GM18526 (cell line): ENCODE data around the gene LIMA1.

Experiments used
- POLR2A ChIP-seq: IDR thresholded peaks from 3 replicates; pipeline ENCODE4 v1.6.1; 2011; ENCODE audit not compliant: insufficient read length; ENCODE audit errors: extremely low read depth

LIMA1 gene

DNA sequence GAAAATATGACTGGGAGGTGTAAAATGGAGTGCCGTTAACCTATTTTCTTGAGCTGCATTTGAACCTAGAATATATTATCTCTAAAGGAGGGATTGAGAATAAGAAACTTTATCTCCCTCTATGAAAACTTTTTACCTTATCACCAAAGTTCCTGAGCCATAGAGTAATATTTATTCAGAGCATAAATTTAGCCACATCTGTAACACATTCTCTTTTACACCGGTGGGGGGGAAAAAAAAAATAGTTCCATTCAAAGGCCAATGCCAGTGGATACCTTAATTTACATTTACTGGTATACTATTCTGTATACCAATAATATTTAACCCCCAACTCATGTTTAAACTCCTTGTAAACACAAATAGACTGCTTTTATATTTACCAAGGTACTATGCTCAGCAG, 137.9 kb downstream of the LIMA1 start:
- no peak for TF ChIP-seq POLR2A

DNA sequence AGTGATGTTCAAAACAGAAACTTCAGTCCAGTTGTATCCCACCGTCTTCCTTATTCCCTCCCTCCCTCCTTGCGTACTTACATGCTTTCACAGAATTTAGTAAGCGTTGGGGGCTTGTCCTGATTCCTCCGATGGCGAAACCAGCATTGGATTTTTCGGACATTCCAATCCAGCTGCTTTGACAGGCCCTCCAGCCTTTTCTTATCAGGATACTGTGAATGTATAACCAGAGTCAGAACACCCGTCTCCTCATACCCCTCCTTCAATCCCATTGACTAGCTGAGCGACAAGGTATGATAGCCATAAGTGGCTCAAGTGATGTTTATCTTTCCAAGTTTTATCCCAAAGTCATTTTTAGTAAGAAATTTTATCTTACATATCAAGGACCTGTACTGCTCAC, 140.3 kb downstream of the LIMA1 start:
- no peak for TF ChIP-seq POLR2A

DNA sequence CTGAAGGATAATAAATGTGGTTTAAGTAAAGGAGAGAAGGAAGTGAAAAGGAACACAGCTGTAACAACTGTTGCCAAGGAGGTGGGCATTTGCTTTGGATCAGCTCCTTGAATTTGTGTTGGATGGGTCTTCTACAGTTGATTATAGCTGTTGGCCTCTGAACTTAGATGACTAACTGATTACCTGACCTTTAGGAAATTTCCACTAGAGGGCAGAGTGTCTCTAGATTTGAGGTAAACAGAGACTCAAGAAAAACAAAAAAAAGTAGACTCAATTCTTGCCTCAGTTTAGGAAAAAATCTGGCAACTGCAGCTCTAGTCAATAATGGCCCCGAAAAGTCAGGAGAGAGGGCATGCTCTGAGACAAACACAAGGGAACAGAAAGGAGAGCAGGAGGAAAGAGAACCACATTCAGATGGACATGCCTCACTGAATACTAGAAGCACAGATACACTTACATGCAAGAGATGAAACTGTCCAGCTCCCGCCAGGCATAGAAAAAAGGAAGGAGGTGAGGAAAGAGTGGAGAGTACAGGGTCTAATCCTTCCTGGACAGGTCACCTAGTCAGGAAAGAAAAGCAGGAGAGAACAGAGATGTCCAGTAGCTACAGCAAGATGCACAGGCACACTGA, 150.7 kb downstream of the LIMA1 start:
- no peak for TF ChIP-seq POLR2A

DNA sequence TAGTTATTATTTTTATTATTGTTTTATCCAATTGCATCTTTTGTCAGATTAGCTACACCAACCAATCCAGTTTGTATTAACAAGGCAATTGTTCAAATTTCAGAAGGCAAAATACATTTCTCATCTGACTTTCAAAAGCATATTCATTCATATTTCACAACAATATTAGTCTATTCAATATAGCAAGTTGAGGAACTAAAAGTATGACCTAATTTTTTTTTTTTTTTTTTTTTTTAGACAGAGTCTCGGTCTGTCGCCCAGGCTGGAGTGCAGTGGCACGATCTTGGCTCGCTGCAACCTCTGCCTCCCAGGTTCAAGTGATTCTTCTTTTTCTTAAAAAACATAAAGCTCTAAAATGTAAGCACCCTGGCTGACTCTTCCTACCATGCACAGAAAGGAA, 154.0 kb downstream of the LIMA1 start:
- no peak for TF ChIP-seq POLR2A

DNA sequence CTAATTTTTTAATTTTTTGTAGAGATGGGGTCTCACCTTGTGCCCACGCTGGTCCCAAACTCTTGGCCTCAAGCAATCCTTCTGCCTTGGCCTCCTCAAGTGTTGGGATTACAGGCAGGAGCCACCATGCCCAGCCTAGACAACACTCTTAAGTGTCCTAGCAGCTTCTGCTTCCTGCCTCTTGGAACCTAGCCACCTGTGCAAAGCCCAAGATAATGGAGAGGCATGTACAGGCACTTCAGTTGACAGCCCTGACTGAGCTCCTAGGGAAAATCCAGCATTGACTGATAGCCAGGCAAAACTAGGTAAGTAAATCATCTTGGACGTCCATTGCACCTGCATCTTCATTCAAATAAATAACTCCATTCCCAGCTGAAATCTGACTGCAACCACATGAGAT, 155.8 kb downstream of the LIMA1 start:
- TF ChIP-seq POLR2A, result no peak
